HG03571 (cell line): ENCODE results near the gene SLC1A3.

Experiments used
- ATAC-seq: cut with Tn5 transposase; IDR thresholded peaks from one replicate; pipeline ENCODE4 v1.9.1; 2021; ENCODE audit not compliant: unreplicated experiment

Gene SLC1A3

GRCh38 chr5:36710039-36710438 is 103.6 kb downstream of the SLC1A3 start:
- no peak for ATAC-seq

DNA sequence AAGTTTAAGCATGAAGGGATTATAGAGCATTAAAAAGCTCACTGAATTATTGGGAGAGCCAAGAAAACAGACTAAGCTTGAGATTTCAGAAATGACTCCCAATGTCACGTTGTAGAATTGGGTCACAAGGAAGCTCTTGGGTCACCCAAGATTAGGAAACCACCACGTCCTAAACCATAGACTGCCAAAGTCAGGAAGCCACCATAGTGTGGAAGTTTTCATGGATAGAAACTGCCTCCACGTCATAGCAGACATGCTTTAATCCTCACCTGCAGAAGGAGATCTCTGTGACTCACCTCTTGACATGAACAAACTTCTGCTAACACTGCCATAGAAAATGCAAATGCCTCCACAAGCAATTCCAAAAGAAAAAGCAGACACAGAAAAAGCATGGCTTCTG is 106.3 kb downstream of the SLC1A3 start:
- no peak for ATAC-seq

DNA sequence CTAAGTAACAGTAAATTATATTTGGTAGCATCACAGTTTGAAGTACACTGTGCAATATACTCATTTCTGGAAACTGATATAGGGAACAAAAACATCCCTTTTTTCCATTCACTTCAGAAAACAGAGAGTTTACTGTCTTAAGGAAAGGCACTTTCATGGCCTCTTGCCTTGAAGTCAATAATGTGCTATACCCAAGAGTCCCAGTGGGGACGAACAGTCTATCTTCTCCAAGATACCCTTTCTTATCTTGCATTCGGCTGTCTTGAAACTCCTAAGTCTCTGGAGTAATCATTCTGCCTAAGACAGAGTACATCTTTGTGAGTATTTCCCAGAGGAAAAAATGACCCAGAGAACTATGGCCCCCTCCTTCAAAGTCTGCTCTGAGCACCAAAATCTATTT is 107.1 kb downstream of the SLC1A3 start:
- ATAC-seq: no peak

DNA sequence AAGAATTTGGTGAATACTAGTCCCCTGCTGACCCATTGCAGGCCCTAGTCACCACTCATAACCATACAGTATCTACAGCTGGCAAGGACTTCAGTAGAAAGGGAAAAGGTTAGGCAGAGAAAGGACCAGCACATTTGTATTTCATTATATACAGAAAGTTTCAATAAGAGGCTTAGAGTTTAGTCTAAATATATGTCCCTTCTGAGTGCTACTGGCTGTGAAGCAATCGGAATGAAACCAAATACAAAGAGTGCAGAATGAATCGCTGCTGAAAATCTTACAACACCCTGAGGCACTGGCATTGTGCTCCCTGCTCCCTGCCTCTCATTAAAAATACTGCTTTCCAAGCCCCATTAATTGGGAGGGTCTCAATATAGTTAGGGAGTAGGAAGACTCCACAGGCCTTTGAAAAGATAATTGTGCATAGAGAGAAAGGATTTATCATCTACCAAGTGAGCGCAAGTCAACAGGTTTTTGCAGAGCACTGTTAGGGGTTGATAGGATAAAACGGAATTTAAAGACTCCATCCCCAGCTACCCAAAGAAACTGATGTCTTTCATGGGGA is 110.8 kb downstream of the SLC1A3 start:
- no peak for ATAC-seq

DNA sequence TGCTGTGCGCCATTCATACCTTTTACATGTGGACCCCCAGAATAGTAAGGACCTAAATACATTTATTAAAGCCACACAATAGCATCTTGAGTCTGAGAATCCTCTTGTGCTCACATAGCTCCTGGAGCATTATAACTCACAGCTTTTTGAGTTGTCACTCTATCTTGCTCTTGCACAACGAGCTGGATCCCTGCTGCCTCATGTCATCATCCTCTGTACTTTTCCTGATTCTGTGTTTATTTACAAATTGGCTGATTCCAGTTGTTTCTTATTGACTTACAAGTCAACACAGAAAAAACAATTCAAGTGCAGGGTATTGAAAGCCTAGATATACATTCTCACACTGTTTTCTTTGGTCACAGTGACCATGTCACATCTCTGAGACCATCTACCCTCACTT is 112.9 kb downstream of the SLC1A3 start:
- ATAC-seq: no peak

DNA sequence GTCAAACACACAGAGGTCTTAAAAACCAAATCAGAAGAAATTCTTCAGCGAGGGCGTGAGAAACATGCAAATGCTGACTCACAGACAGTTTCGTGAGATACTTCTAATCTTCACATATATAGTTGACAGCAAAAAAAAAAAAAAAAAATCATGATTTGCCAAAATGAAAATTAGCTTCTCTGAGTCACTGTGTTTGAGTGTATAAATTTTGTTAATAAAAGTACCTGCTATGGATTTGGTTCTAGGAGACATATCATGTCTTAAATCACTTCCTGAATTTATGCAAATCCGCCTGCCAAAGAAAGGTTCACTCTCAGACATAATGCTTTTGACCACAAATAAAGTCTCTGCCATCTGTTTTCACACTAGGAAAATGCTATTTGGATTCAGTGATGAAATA is 114.3 kb downstream of the SLC1A3 start:
- no peak for ATAC-seq

- ATAC-seq: no peak
Measured at GRCh38 chr5:36721664-36722235, 115.3 kb downstream of the SLC1A3 start.

GRCh38 chr5:36722900-36723299 is 116.5 kb downstream of the SLC1A3 start:
- peak; percentile 16 for ATAC-seq

GRCh38 chr5:36723912-36724311 is 117.5 kb downstream of the SLC1A3 start:
- peak; percentile 47 for ATAC-seq

DNA sequence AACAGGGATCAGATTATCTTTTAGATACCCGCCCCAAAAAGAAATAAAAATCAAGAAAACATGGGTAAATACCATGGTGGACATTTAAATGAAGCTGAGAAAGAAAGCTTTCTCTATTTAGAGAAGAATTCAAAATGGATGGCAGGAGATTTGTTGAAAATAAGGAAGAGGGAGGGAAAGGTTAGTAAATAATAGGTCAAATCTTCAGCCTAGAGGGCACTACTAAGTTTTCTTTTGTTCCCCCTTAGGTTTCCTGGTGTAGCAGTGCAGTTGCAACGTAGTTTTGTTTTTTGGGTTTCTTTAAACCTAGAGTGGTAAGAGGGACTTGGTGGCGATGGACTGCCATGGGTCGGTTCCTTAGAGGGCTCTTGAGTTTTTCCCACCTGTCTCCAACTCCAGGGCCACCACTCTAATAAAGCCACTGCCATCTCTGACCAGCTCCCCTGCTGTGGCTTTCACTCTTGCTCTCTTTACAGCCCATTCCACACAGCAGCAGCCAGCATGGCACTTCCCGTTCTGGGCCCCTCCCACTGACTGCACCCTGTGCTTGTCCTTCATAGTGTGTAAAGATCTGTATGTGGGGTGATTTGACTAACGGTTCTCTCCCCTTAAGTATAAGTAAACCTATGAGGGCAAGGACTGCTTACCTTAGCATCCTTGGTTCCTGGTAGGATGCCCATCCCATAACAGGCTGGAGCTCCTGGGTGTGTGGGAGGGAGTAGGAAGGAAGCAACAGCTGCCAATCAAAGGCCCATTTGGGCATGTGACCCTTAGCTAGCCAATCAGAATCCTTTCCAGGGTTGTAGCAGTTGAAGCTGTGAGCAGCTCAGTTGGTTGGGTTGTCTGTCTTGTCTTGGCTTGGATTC is 118.3 kb downstream of the SLC1A3 start:
- ATAC-seq: peak; percentile 72

GRCh38 chr5:36726317-36726716 is 119.9 kb downstream of the SLC1A3 start:
- ATAC-seq: no peak

GRCh38 chr5:36726767-36727166 is 120.4 kb downstream of the SLC1A3 start:
- no peak for ATAC-seq

- no peak for ATAC-seq
Measured at GRCh38 chr5:36728697-36729543, 122.5 kb downstream of the SLC1A3 start.

DNA sequence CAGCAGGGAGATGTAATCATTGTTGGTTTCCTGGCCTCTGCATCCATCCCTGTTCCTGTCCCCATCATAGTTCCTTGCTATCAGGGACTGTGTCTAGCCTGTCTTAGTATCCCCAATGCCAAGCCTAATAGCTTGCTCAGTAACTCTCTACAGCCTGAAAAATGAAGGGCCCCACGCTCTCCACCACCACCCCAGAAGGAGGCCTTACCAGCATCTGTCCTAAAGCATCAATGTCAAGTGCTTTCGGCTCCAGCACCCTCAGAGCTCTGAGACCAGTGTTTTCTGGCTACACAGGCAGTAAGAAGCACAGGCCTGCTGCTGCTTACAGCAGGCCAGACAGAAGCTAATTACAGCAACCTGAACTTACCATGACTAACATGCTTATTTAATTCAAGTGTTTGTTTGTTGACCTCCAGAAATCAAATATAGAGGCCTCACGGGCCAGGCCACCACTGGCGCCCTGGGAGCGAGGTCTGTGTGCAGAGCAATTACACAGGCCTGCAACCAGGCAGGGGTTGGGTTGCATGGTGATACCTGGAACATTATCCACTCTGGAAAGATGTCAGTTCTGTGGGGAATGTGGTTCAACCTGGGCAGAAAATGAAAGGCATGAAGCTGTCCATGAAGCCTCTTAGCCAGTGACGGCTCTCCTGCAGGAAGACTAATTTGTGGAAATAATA is 124.3 kb downstream of the SLC1A3 start:
- no peak for ATAC-seq

DNA sequence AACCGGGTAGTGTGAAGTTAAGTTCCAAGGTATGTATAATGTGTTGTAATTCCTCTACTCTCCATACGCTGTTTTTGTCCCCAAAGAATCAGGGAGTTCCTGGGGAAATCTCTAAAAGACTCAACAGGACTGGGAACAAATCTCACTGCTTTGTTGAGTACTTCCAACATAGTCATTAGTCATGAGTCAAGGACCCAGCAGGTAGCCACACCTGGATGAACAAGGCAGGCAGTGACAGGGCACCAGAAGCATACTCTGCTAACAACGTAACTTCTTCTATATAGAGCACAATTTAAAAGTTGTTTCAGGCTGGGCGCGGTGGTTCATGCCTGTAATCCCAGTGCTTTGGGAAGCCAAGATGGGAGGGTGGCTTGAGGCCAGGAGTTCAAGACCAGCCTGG is 126.8 kb downstream of the SLC1A3 start:
- ATAC-seq: no peak

DNA sequence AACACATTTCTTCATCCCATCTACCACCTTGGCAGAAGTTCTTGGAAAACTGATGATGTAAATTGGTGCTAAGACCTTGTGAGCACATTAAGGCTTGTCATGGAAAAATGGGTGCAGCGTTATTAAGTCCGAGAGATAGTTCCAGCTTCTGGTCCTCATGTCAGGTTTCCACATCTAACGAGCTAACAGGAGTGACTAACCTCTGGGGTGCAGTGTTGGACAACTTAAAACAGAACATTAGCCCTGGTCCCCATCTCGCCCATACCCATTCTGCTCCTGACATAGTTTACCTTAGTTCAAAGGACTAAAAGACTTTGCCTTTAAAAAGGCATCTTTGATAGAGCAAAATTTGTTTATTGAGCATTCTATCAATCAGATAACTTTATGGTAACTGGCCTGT is 128.0 kb downstream of the SLC1A3 start:
- ATAC-seq: no peak

DNA sequence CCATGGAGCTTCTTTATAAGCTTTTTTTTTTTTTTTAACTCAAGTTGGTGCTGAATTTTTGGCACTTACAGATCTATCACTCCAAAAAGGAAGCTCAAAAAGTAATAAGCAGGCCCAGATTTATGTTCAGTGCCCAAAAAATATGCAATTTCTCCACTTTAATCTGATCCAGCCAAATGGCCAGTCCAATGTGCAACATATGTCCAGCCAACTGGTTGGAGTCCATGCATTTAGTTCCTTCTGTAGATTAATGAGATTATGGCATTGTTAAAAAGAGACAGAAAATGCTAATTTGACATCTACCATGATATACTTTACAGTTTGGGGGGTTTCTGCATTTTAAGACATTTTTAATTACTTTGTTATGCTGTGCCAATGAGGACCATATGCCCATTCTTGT is 129.5 kb downstream of the SLC1A3 start:
- no peak for ATAC-seq
